ES-I3 (cell line): ENCODE results near the gene TMEM208.

Experiments used
- H3K36me3 ChIP-seq: 2 replicates; pipeline ENCODE4 v1.6.1; 2013; ENCODE audit warnings: mild to moderate bottlenecking, low read length, control low read depth, moderate library complexity; ENCODE audit not compliant: insufficient read depth
- H3K4me1 ChIP-seq: 2 replicates; pipeline ENCODE4 v1.6.1; 2013; ENCODE audit warnings: mild to moderate bottlenecking, control low read depth, low read length; ENCODE audit not compliant: insufficient read depth
- H3K9ac ChIP-seq: 2 replicates; pipeline ENCODE4 v1.6.1; 2013; ENCODE audit warnings: low read depth, mild to moderate bottlenecking, low read length, moderate library complexity
- H3K9me3 ChIP-seq: 2 replicates; pipeline ENCODE4 v1.6.1; 2013; ENCODE audit warnings: mild to moderate bottlenecking, low read length, moderate library complexity; ENCODE audit not compliant: control insufficient read depth, insufficient read depth

Gene TMEM208

GRCh38 chr16:67242138-67242730, 15.3 kb downstream of the TMEM208 start:
- peaks cover 3% of the 10 kb centered on the region; the same call in 1 of the 2 replicates for H3K36me3 ChIP-seq
- H3K9me3 ChIP-seq, result no peaks in the 10 kb centered on the region
- H3K9ac ChIP-seq, result no peak overlapping the region
- H3K4me1 ChIP-seq, result peaks cover 29% of the 10 kb centered on the region

- no peak overlapping the region for H3K9ac ChIP-seq
- peaks cover 33% of the 10 kb centered on the region for H3K4me1 ChIP-seq
- H3K9me3 ChIP-seq, result no peaks in the 10 kb centered on the region
- peaks cover 3% of the 10 kb centered on the region; the same call in 1 of the 2 replicates for H3K36me3 ChIP-seq
Measured at GRCh38 chr16:67243481-67243880, 16.6 kb downstream of the TMEM208 start.

GRCh38 chr16:67244387-67245185, 17.7 kb downstream of the TMEM208 start:
- no peaks in the 10 kb centered on the region for H3K9me3 ChIP-seq
- H3K4me1 ChIP-seq, result peaks cover 37% of the 10 kb centered on the region
- 0 out of 2 replicates have a peak, but pooled peaks cover under 1% of the 10 kb centered on the region for H3K36me3 ChIP-seq
- H3K9ac ChIP-seq, result peak overlapping the region; percentile 96; the same call in 1 of the 2 replicates

GRCh38 chr16:67245186-67245585, 18.3 kb downstream of the TMEM208 start:
- Histone ChIP-seq H3K9me3 (no peaks in the 10 kb centered on the region), H3K36me3 (no peaks in the 10 kb centered on the region), H3K4me1 (peaks cover 37% of the 10 kb centered on the region), H3K9ac (peak overlapping the region; percentile 96)

GRCh38 chr16:67245674-67246080, 18.7 kb downstream of the TMEM208 start:
- Histone ChIP-seq H3K4me1 (peaks cover 37% of the 10 kb centered on the region), H3K9me3 (no peaks in the 10 kb centered on the region)

GRCh38 chr16:67246081-67246755, 19.3 kb downstream of the TMEM208 start:
- Histone ChIP-seq H3K9me3 (no peaks in the 10 kb centered on the region), H3K9ac (peak overlapping the region; percentile 96), H3K4me1 (peaks cover 36% of the 10 kb centered on the region), H3K36me3 (no peaks in the 10 kb centered on the region)

More at GRCh38 chr16:67245674-67246080, 18.7 kb downstream of the TMEM208 start:
- H3K36me3 ChIP-seq, result no peaks in the 10 kb centered on the region
- H3K9ac ChIP-seq, result peak overlapping the region; percentile 96

GRCh38 chr16:67246756-67247191, 19.8 kb downstream of the TMEM208 start:
- H3K9ac ChIP-seq, result peak overlapping the region; percentile 96
- H3K4me1 ChIP-seq, result peaks cover 30% of the 10 kb centered on the region
- H3K9me3 ChIP-seq, result no peaks in the 10 kb centered on the region
- no peaks in the 10 kb centered on the region for H3K36me3 ChIP-seq

GRCh38 chr16:67247192-67248072, 20.5 kb downstream of the TMEM208 start, which contains the start of gene FHOD1:
Gene FHOD1, minus strand, starts transcription at chr16:67247481. Its CDS starts 71 bp downstream, at chr16:67247410.
- H3K4me1 ChIP-seq, result peaks cover 29% of the 10 kb centered on the region
- H3K9me3 ChIP-seq, result no peaks in the 10 kb centered on the region
- no peaks in the 10 kb centered on the region for H3K36me3 ChIP-seq
- H3K9ac ChIP-seq, result peak within 1 kb of the TSS; percentile 96

- Histone ChIP-seq H3K9me3 (no peaks in the 10 kb centered on the region), H3K36me3 (no peaks in the 10 kb centered on the region), H3K4me1 (peaks cover 29% of the 10 kb centered on the region), H3K9ac (peak overlapping the region; percentile 96; the same call in 1 of the 2 replicates)
Measured at GRCh38 chr16:67248073-67248400, 21.1 kb downstream of the TMEM208 start.

GRCh38 chr16:67248401-67249177, 21.7 kb downstream of the TMEM208 start, which contains the start of gene SLC9A5:
Gene SLC9A5, plus strand, starts transcription at chr16:67248979. Its CDS starts 36 bp downstream, at chr16:67249015.
- Histone ChIP-seq H3K9me3 (no peaks in the 10 kb centered on the region), H3K36me3 (no peaks in the 10 kb centered on the region), H3K4me1 (peaks cover 27% of the 10 kb centered on the region), H3K9ac (peak within 1 kb of the TSS; percentile 96)

GRCh38 chr16:67249178-67250044, 22.5 kb downstream of the TMEM208 start:
- peak overlapping the region; percentile 96 for H3K9ac ChIP-seq
- no peaks in the 10 kb centered on the region for H3K9me3 ChIP-seq
- H3K4me1 ChIP-seq, result peaks cover 20% of the 10 kb centered on the region
- no peaks in the 10 kb centered on the region for H3K36me3 ChIP-seq

- Histone ChIP-seq H3K9ac (no peak overlapping the region), H3K36me3 (no peaks in the 10 kb centered on the region), H3K9me3 (no peaks in the 10 kb centered on the region), H3K4me1 (peaks cover 14% of the 10 kb centered on the region)
Measured at GRCh38 chr16:67250045-67250327, 23.1 kb downstream of the TMEM208 start.
